ENCODE measurements around the gene BHLHE23.

The BHLHE23 gene

DNA sequence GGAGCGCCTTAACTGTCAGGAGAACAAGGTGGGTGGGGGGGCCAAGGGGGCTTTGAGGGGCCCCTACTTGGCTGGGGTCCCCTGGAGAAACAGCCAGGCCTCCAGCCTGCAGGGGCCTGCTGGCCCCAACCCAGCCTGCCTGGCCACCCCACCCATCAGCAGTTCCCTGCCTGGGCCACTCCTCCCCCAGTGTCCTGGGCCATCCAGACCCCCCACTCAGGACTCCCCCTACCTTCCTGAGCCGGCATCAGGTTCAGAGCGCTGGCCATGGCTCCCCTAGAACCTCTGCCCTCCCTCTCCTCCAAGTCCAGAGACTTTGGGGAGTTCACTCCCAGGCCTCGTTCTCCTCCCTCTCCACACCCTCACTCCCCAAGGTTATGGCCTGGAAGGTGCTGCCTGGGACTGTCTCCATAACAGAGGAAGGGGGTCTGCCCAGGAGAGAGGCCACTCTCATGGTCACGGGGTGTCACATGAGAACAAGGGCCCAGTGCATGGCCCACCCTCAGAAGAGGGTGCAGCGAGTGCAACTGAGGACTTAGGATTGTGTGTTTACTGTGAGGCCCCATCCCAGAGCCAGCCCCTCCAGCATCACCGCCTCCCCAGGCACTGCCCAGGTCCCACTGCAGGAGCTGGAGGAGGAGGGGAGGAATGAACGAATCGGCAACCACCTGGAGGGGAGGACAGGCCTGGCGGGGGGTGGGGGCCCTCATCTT is 48.2 kb downstream of the BHLHE23 start:
- no peak for DNase-seq

DNA sequence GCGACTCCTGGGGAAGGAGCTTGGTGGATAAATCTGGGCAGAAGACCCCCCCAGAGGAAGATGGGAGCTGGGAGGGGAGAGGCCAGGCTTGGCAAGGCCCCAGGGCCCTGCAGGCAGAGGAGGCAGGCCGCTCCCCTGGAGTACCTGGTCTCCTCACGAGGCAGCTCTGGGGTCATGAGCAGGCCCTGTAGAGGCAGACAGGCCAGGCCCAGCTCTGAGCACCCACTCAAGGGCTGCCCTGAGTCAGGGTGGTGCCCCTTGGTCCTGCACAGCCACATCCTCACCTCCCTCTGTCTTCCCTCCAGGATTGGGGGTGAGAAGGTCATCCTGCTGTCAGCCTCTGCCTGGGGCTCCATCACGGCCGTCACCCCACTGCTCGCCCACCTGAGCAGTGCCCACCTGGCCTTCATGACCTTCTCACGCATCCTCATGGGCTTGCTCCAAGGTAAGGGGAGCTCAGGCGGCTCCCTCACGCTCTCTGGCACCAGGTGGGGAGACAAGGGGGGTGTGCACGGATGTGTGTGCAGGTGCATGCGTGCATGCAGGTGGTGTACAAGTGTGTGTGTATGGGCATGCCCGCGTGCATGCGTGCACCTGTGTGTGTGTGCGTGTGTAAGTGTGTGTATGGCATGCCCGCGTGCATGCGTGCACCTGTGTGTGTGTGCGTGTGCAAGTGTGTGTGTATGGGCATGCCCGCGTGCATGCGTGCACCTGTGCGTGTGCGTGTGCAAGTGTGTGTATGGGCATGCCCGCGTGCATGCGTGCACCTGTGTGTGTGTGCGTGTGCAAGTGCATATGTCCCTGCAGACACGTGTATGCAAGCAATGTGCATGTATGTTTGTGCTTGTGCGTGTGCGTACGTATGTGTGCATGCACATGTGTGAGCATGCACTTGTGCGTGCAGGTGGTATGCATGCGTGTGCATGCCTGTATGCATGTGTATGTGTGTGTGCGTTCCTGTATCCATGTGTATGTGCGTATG is 49.3 kb downstream of the BHLHE23 start:
- DNase-seq, result no peak

DNA sequence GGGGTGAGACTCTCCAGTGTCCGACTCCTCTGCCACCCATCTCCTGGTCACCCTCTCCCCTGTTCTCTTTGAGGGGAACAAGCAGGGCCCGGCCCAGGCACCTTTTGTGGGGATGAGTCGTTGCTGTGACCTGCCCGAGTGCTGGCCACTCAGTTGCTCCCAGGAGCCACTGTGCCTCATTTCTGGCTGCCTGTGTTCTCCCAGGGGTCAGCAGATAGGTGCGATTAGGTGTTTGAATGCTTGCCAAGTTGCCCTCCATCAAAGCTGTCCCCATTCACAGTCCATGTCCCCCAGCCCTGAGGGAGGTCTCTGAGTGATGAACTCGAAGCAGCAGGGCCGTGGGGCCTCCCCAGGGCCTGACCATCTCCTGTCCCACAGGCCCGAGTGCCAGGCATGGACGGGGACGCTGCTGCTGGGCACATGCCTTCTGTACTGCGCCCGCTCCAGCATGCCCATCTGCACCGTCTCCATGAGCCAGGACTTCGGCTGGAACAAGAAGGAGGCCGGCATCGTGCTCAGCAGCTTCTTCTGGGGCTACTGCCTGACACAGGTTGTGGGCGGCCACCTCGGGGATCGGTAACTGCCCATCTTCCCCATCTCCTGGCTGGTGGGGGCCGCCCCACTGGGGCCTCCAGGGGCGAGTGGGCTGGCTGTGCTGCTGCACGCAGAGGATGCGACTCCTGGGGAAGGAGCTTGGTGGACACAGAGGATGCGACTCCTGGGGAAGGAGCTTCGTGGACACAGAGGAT is 50.2 kb downstream of the BHLHE23 start:
- no peak for DNase-seq
